B cell (primary cell): ENCODE data around the gene COL5A1.

Source experiments
- CTCF ChIP-seq: fragments of 200-600 bp; IDR thresholded peaks from one replicate; pipeline ENCODE4 v1.8.0; 2022; ENCODE audit warnings: antibody characterized with exemption, mild to moderate bottlenecking
- EZH2 ChIP-seq: IDR thresholded peaks from 2 replicates; pipeline ENCODE4 v1.6.1; 2012; ENCODE audit warnings: borderline replicate concordance, low read depth, mild to moderate bottlenecking, moderate library complexity, low read length; ENCODE audit not compliant: insufficient read depth, poor library complexity, severe bottlenecking

- no peak for TF ChIP-seq CTCF
- no peak for TF ChIP-seq EZH2
These were observed 248.0 kb downstream of the COL5A1 start for GRCh38 chr9:134889386-134890154.
